Measurements from ENCODE around the gene TBC1D14.

The TBC1D14 gene

GRCh38 chr4:6932475-6932874, 22.8 kb downstream of the TBC1D14 start:
- DNase-seq = no peak

GRCh38 chr4:6932918-6933317, 23.3 kb downstream of the TBC1D14 start:
- no peak for DNase-seq

- DNase-seq = no peak
Measured at GRCh38 chr4:6933691-6934430, 24.2 kb downstream of the TBC1D14 start.

- no peak for DNase-seq
Measured at GRCh38 chr4:6935965-6936364, 26.3 kb downstream of the TBC1D14 start.

- DNase-seq = no peak
Measured at GRCh38 chr4:6937201-6937600, 27.6 kb downstream of the TBC1D14 start.

- DNase-seq = no peak
Measured at GRCh38 chr4:6937754-6938153, 28.1 kb downstream of the TBC1D14 start.

GRCh38 chr4:6938237-6938636, 28.6 kb downstream of the TBC1D14 start:
- DNase-seq = no peak

- no peak for DNase-seq
Measured at GRCh38 chr4:6938647-6939271, 29.1 kb downstream of the TBC1D14 start.

- no peak for DNase-seq
Measured at GRCh38 chr4:6939761-6940743, 30.4 kb downstream of the TBC1D14 start.

- no peak for DNase-seq
Measured at GRCh38 chr4:6940744-6941137, 31.1 kb downstream of the TBC1D14 start.

GRCh38 chr4:6941796-6942195, 32.2 kb downstream of the TBC1D14 start:
- DNase-seq = no peak

GRCh38 chr4:6942238-6942800, 32.7 kb downstream of the TBC1D14 start:
- DNase-seq = peak; percentile 31

GRCh38 chr4:6943012-6943884, 33.6 kb downstream of the TBC1D14 start:
- DNase-seq = no peak

- no peak for DNase-seq
Measured at GRCh38 chr4:6943885-6944225, 34.2 kb downstream of the TBC1D14 start.

- DNase-seq = no peak
Measured at GRCh38 chr4:6944301-6945051, 34.9 kb downstream of the TBC1D14 start.

- no peak for DNase-seq
Measured at GRCh38 chr4:6945052-6945409, 35.4 kb downstream of the TBC1D14 start.

GRCh38 chr4:6946497-6946896, 36.9 kb downstream of the TBC1D14 start:
- DNase-seq = no peak

GRCh38 chr4:6948134-6948460, 38.5 kb downstream of the TBC1D14 start:
- DNase-seq = no peak

- DNase-seq = no peak
Measured at GRCh38 chr4:6951880-6952381, 42.3 kb downstream of the TBC1D14 start.

GRCh38 chr4:6953751-6954380, 44.2 kb downstream of the TBC1D14 start:
- no peak for DNase-seq
